Thymus (tissue), 11 donors: ENCODE measurements around the gene MYORG. TPM values are rescaled to one million over a fixed set of nuclear protein-coding genes. Genes with fewer than 3 reads are reported as not detected.

Experiments used
- DNase-seq, 9 donors: peaks; one replicate each; pipeline ENCODE4 v3.0.0-alpha.2; 2013; ENCODE audit warnings: low spot score in 9 of 9, low read depth in 6 of 9, missing footprints in 1 of 9
- H3K27ac ChIP-seq, 2 donors: one replicate each; pipeline ENCODE4 v1.5.1; 2013; ENCODE audit warnings: control low read depth in 1 of 2, low read depth in 1 of 2, low read length in 1 of 2, mild to moderate bottlenecking in 1 of 2, moderate library complexity in 1 of 2
- H3K27me3 ChIP-seq, 2 donors: one replicate each; pipeline ENCODE4 v1.5.1; 2013; ENCODE audit warnings: low read length in 1 of 2; ENCODE audit not compliant: control insufficient read depth in 2 of 2, insufficient read depth in 1 of 2
- H3K36me3 ChIP-seq, 2 donors: one replicate each; pipeline ENCODE4 v1.5.1; 2013; ENCODE audit warnings: low read length in 1 of 2, mild to moderate bottlenecking in 1 of 2, moderate library complexity in 1 of 2; ENCODE audit not compliant: control insufficient read depth in 2 of 2, insufficient read depth in 2 of 2
- H3K4me1 ChIP-seq, 2 donors: one replicate each; pipeline ENCODE4 v1.5.1; 2013; ENCODE audit warnings: low read length in 2 of 2; ENCODE audit not compliant: control insufficient read depth in 2 of 2, insufficient read depth in 2 of 2
- H3K4me3 ChIP-seq, 2 donors: one replicate each; pipeline ENCODE4 v1.5.1; 2013; ENCODE audit warnings: low read length in 2 of 2, control low read depth in 1 of 2, mild to moderate bottlenecking in 1 of 2
- H3K9me3 ChIP-seq, 2 donors: one replicate each; pipeline ENCODE4 v1.5.1; 2013; ENCODE audit warnings: low read length in 1 of 2, mild to moderate bottlenecking in 1 of 2; ENCODE audit not compliant: control insufficient read depth in 2 of 2, insufficient read depth in 1 of 2
- WGBS: extraction: QIAGEN DNeasy Blood & Tissue Kit; methylation state at CpG from one replicate; pipeline ENCODE4 v1.1.7; 2013; 5-methylcytosine and 5-hydroxymethylcytosine counted together
- polyA plus RNA-seq: library from polyadenylated mRNA; stranded (reverse); fragments of 200-250 nt; gene quantifications from one replicate; pipeline ENCODE4 v1.2.3, GENCODE V29; 2013
- total RNA-seq: library from RNA; stranded (reverse); fragments of 120-200 nt; gene quantifications from one replicate; pipeline ENCODE4 v1.2.4, GENCODE V29; 2013
- donor health status: healthy.

The MYORG gene
- total and polyA plus RNA-seq, 2 donors = 0.52 to 1.3 TPM

GRCh38 chr9:34318163-34318790, 58.4 kb downstream of the MYORG start:
- no peak for DNase-seq
- no peaks in the 10 kb centered on the region for H3K9me3 ChIP-seq
- H3K4me3 ChIP-seq = no peak overlapping the region
- no peaks in the 10 kb centered on the region for H3K27me3 ChIP-seq
- H3K36me3 ChIP-seq = peaks cover 2 to 16% of the 10 kb centered on the region in 2 donors
- H3K27ac ChIP-seq = no peak overlapping the region
- WGBS = 97% methylated on average over 44 of the region's 44 CpGs
- no peaks in the 10 kb centered on the region for H3K4me1 ChIP-seq

- Histone ChIP-seq H3K4me3 (no peak overlapping the region), H3K9me3 (no peaks in the 10 kb centered on the region), H3K4me1 (no peaks in the 10 kb centered on the region), H3K27ac (no peak overlapping the region), H3K36me3 (peaks cover 2 to 16% of the 10 kb centered on the region in 2 donors), H3K27me3 (no peaks in the 10 kb centered on the region)
- 89% methylated on average over 2 of the region's 2 CpGs for WGBS
- no peak for DNase-seq
Measured at GRCh38 chr9:34317436-34317835, 59.3 kb downstream of the MYORG start.

Other genes starting within 250 kb of the MYORG start
- 19.3 TPM for gene UBAP1, start 197.9 kb downstream of the MYORG start, total RNA-seq
- gene UBAP1, start 197.9 kb downstream of the MYORG start, polyA plus RNA-seq = 40.1 TPM
- 4.5 TPM for gene KIF24, start 47.6 kb downstream of the MYORG start, total RNA-seq
- gene KIF24, start 47.6 kb downstream of the MYORG start, polyA plus RNA-seq = 0.57 TPM
- 20.3 TPM for gene NUDT2, start 47.3 kb downstream of the MYORG start, total RNA-seq
- 33.9 TPM for gene NUDT2, start 47.3 kb downstream of the MYORG start, polyA plus RNA-seq
- 3.1 TPM for gene FAM219A, start 81.7 kb upstream of the MYORG start, total RNA-seq
- gene FAM219A, start 81.7 kb upstream of the MYORG start, polyA plus RNA-seq = 9.7 TPM
- gene DNAI1, start 81.9 kb upstream of the MYORG start, total RNA-seq = 0.38 TPM
- 0.75 TPM for gene DNAI1, start 81.9 kb upstream of the MYORG start, polyA plus RNA-seq
- 0.47 TPM for gene ENHO, start 146.1 kb upstream of the MYORG start, total RNA-seq
- 3.7 TPM for gene ENHO, start 146.1 kb upstream of the MYORG start, polyA plus RNA-seq
- gene CNTFR, start 212.8 kb upstream of the MYORG start, total RNA-seq = 3.9 TPM
- 2.2 TPM for gene CNTFR, start 212.8 kb upstream of the MYORG start, polyA plus RNA-seq
- gene RPP25L, start 235.2 kb upstream of the MYORG start, total RNA-seq = 38.4 TPM
- gene RPP25L, start 235.2 kb upstream of the MYORG start, polyA plus RNA-seq = 40.8 TPM
- 87.8 TPM for gene DCTN3, start 243.6 kb upstream of the MYORG start, total RNA-seq
- gene DCTN3, start 243.6 kb upstream of the MYORG start, polyA plus RNA-seq = 97.1 TPM